B cell (primary cell): ENCODE measurements around the gene IMMP2L. TPM values are rescaled to one million over a fixed set of nuclear protein-coding genes. Genes with fewer than 3 reads are reported as not detected.

ENCODE experiments used
- ATAC-seq: fragments of 200-7000 bp; cut with Tn5 transposase; one replicate; pipeline ENCODE4 v1.10.0; 2021; ENCODE audit warnings: low read depth, mild to moderate bottlenecking, moderate number of reproducible peaks, moderate library complexity
- CTCF ChIA-PET: fragments of 350-600 bp; sonication (Branson Sonifier 250); formaldehyde crosslinking; loops from one replicate; lab custom pipeline; 2021; ENCODE audit warnings: antibody characterized with exemption, inconsistent platforms; lab: Charles Lee
- POLR2A ChIA-PET: fragments of 350-600 bp; sonication (Branson Sonifier 250); formaldehyde crosslinking; loops from one replicate; lab custom pipeline; 2021; ENCODE audit warnings: antibody characterized with exemption; lab: Charles Lee
- DNase-seq: peaks from one replicate; pipeline ENCODE4 v3.0.0; 2013
- H2AFZ ChIP-seq: 2 replicates; pipeline ENCODE4 v1.6.1; 2012; ENCODE audit warnings: mild to moderate bottlenecking, low read depth, low read length; ENCODE audit not compliant: insufficient read depth, poor library complexity, severe bottlenecking
- H3K27ac ChIP-seq, 2 donors: 1 replicate in 1 of 2; 2 replicates in 1 of 2; pipeline ENCODE4 v1.5.1; 2012 to 2013; ENCODE audit warnings: low read length in 2 of 2, mild to moderate bottlenecking in 2 of 2, moderate library complexity in 1 of 2
- H3K27me3 ChIP-seq, 4 experiments: fragments of 200-600 bp in 1 of 4; sonication (generic) in 1 of 4; replicated peaks in 1 of 4; 1 replicate in 2 of 4; 2 replicates in 2 of 4; pipeline versions ENCODE4 v1.6.1 to v1.7.0; 2013 to 2016; ENCODE audit warnings: low read length in 3 of 4, mild to moderate bottlenecking in 2 of 4, mixed read lengths in 1 of 4, moderate library complexity in 1 of 4; ENCODE audit not compliant: insufficient read depth in 4 of 4, control insufficient read depth in 3 of 4; ENCODE audit errors: control extremely low read depth in 1 of 4
- H3K36me3 ChIP-seq, 2 experiments: replicated peaks in 1 of 2; 1 replicate in 1 of 2; 2 replicates in 1 of 2; pipeline versions ENCODE4 v1.6.1 to v1.7.1; 2013; ENCODE audit warnings: low read length in 1 of 2; ENCODE audit not compliant: insufficient read depth in 2 of 2, control insufficient read depth in 1 of 2; ENCODE audit errors: control extremely low read depth in 1 of 2, extremely low read depth in 1 of 2
- H3K4me1 ChIP-seq, 2 donors: fragments of 200-600 bp in 1 of 2; sonication (generic) in 1 of 2; 1 replicate in 1 of 2; 2 replicates in 1 of 2; pipeline versions ENCODE4 v1.5.1 to v1.6.1; 2013 to 2017; ENCODE audit warnings: low read length in 2 of 2; ENCODE audit not compliant: control insufficient read depth in 2 of 2, insufficient read depth in 2 of 2
- H3K4me2 ChIP-seq: replicated peaks from 2 replicates; pipeline ENCODE3; 2012; ENCODE audit warnings: mild to moderate bottlenecking, low read depth, low read length; ENCODE audit not compliant: poor library complexity, severe bottlenecking
- H3K4me3 ChIP-seq, 5 experiments: fragments of 200-600 bp in 1 of 5; sonication (generic) in 1 of 5; 1 replicate in 3 of 5; 2 replicates in 2 of 5; pipeline versions ENCODE4 v1.5.1 to v1.7.0; 2011 to 2016; ENCODE audit warnings: low read length in 4 of 5, mild to moderate bottlenecking in 4 of 5, low read depth in 2 of 5, control low read depth in 1 of 5, moderate library complexity in 1 of 5; ENCODE audit not compliant: insufficient read depth in 1 of 5; ENCODE audit errors: control extremely low read depth in 1 of 5, extremely low read depth in 1 of 5
- H3K79me2 ChIP-seq: fragments of 200-600 bp; sonication (generic); one replicate; pipeline ENCODE4 v1.6.0; 2016; ENCODE audit warnings: low read length; ENCODE audit not compliant: control insufficient read depth, insufficient read depth
- H3K9ac ChIP-seq: fragments of 200-600 bp; sonication (generic); 2 replicates; pipeline ENCODE4 v1.6.1; 2017; ENCODE audit warnings: mild to moderate bottlenecking, low read length, moderate library complexity
- H3K9me3 ChIP-seq, 3 donors: one replicate each; pipeline versions ENCODE4 v1.6.1 to v1.7.1; 2013; ENCODE audit warnings: low read length in 2 of 3; ENCODE audit not compliant: control insufficient read depth in 2 of 3, insufficient read depth in 1 of 3; ENCODE audit errors: control extremely low read depth in 1 of 3
- H4K20me1 ChIP-seq: 2 replicates; pipeline ENCODE4 v1.6.0; 2012; ENCODE audit warnings: mild to moderate bottlenecking, low read length; ENCODE audit not compliant: insufficient read depth, control insufficient read depth, poor library complexity, severe bottlenecking
- H3K27ac Mint-ChIP-seq: one replicate; pipeline ENCODE4 v1.8.0; 2021; ENCODE audit warnings: mixed read lengths
- H3K27me3 Mint-ChIP-seq: one replicate; pipeline ENCODE4 v1.8.0; 2021; ENCODE audit warnings: mixed read lengths
- H3K4me1 Mint-ChIP-seq: one replicate; pipeline ENCODE4 v1.8.0; 2021; ENCODE audit warnings: mixed read lengths
- H3K4me3 Mint-ChIP-seq: one replicate; pipeline ENCODE4 v1.8.0; 2021; ENCODE audit warnings: mixed read lengths
- H3K9me3 Mint-ChIP-seq: one replicate; pipeline ENCODE4 v1.8.0; 2022; ENCODE audit warnings: mixed read lengths; ENCODE audit not compliant: insufficient read depth
- CTCF ChIP-seq: fragments of 200-600 bp; IDR thresholded peaks from one replicate; pipeline ENCODE4 v1.8.0; 2022; ENCODE audit warnings: antibody characterized with exemption, mild to moderate bottlenecking
- EZH2 ChIP-seq: IDR thresholded peaks from 2 replicates; pipeline ENCODE4 v1.6.1; 2012; ENCODE audit warnings: borderline replicate concordance, low read depth, mild to moderate bottlenecking, moderate library complexity, low read length; ENCODE audit not compliant: insufficient read depth, poor library complexity, severe bottlenecking
- WGBS: methylation state at CpG from one replicate; pipeline ENCODE4 v1.1.5; 2013; ENCODE audit warnings: missing lambda C conversion rate; ENCODE audit not compliant: insufficient coverage; 5-methylcytosine and 5-hydroxymethylcytosine counted together
- intact Hi-C: fragments of 100-400 bp; cut with micrococcal nuclease; formaldehyde crosslinking; loops from one replicate; pipeline ENCODE4 v1.10.0; 2022
- polyA plus RNA-seq: library from polyadenylated mRNA; depleted of rRNA; stranded (reverse); fragments of >200 nt; gene quantifications from 2 replicates; pipeline ENCODE4 v1.2.3, GENCODE V29; 2012
- total RNA-seq, 2 donors: library from RNA; stranded (reverse); fragments of 120-200 nt in 1 of 2; gene quantifications; 1 replicate in 1 of 2; 2 replicates in 1 of 2; pipeline versions ENCODE4 v1.2.3 to v1.2.4, GENCODE V29; 2013 to 2022

The IMMP2L gene
- total and polyA plus RNA-seq, 2 donors (not counting 1 experiment from before 2014, with no cell fraction given): 3.8 to 34.2 TPM

GRCh38 chr7:110797656-110798055 lies 764.6 kb downstream of the IMMP2L start:
- intact Hi-C loops: no loop called here
- ChIA-PET CTCF (no interaction called here), POLR2A (no interaction called here)
- Histone ChIP-seq H3K36me3 (no peaks in the 10 kb centered on the region), H3K4me2 (no peak overlapping the region), H3K4me1 (no peaks in the 10 kb centered on the region), H2AFZ (no peak overlapping the region), H3K79me2 (no peaks in the 10 kb centered on the region), H3K9me3 (no peaks in the 10 kb centered on the region), H3K27me3 (no peaks in the 10 kb centered on the region), H3K27ac (no peak overlapping the region), H4K20me1 (no peaks in the 10 kb centered on the region), H3K4me3 (no peak overlapping the region), H3K9ac (no peak overlapping the region)
- H3K27me3 Mint-ChIP-seq: no peaks in the 10 kb centered on the region
- DNase-seq (no peak), ATAC-seq (no peak)
- H3K4me1 Mint-ChIP-seq: no peaks in the 10 kb centered on the region
- H3K9me3 Mint-ChIP-seq: no peaks in the 10 kb centered on the region
- no peak overlapping the region for H3K4me3 Mint-ChIP-seq
- TF ChIP-seq EZH2: no peak
- no peak for TF ChIP-seq CTCF
- no peak overlapping the region for H3K27ac Mint-ChIP-seq
- WGBS: no CpG with 5 or more reads among the region's 2 CpGs

GRCh38 chr7:110790992-110791391 lies 771.3 kb downstream of the IMMP2L start:
- Histone ChIP-seq H3K4me1 (no peaks in the 10 kb centered on the region), H3K4me2 (no peak overlapping the region), H3K27me3 (no peaks in the 10 kb centered on the region), H3K9me3 (no peaks in the 10 kb centered on the region), H3K27ac (no peak overlapping the region), H3K36me3 (no peaks in the 10 kb centered on the region), H3K79me2 (no peaks in the 10 kb centered on the region), H3K9ac (no peak overlapping the region), H4K20me1 (no peaks in the 10 kb centered on the region), H3K4me3 (no peak overlapping the region), H2AFZ (no peak overlapping the region)
- ChIA-PET POLR2A (no interaction called here), CTCF (no interaction called here)
- TF ChIP-seq CTCF (no peak), EZH2 (no peak)
- Mint-ChIP-seq H3K4me1 (no peaks in the 10 kb centered on the region), H3K27me3 (no peaks in the 10 kb centered on the region), H3K9me3 (no peaks in the 10 kb centered on the region), H3K4me3 (no peak overlapping the region), H3K27ac (no peak overlapping the region)
- ATAC-seq (no peak), DNase-seq (no peak)
- intact Hi-C loops: no loop called here
